Activated CD4-positive, alpha-beta T cell treated with anti-CD3 and anti-CD28 coated beads, Interleukin-2, Interleukin-4, amounts not matched to agents 100 ng/mL and 50 ng/mL, durations not matched to agents 16 hours and 8 hours (primary cell): ENCODE results near the gene AGAP2.
"Not testable (repeated sequence)": the region's sequence is repeated elsewhere in the genome, so short reads cannot be mapped to it uniquely, and the experiment has no call there.

Experiments
- DNase-seq: peaks from one replicate; pipeline ENCODE4 v3.0.0-alpha.2; 2020; ENCODE audit warnings: low spot score

AGAP2 gene

GRCh38 chr12:57738661-57739237 lies at the start of gene AGAP2:
Gene AGAP2 (minus strand): TSS chr12:57738742. CDS start chr12:57738246, 496 bp downstream.
- no peak for DNase-seq

- no peak for DNase-seq
These were observed 45.3 kb upstream of the AGAP2 start for GRCh38 chr12:57783861-57784260.

DNA sequence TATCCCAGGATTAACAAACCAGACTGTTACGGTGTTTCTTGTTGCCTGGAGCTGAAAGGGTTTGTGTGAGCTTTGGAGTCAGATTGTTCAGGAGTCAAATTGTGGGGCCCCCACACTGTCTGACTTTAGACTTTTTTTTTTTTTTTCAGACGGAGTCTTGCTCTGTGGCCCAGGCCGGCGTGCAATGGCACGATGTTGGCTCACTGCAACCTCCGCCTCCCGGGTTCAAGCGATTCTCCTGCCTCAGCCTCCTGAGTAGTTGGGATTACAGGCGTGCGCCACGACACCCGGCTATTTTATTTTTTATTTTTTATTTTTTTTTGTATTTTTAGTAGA lies 44.9 kb upstream of the AGAP2 start:
- no peak for DNase-seq

DNA sequence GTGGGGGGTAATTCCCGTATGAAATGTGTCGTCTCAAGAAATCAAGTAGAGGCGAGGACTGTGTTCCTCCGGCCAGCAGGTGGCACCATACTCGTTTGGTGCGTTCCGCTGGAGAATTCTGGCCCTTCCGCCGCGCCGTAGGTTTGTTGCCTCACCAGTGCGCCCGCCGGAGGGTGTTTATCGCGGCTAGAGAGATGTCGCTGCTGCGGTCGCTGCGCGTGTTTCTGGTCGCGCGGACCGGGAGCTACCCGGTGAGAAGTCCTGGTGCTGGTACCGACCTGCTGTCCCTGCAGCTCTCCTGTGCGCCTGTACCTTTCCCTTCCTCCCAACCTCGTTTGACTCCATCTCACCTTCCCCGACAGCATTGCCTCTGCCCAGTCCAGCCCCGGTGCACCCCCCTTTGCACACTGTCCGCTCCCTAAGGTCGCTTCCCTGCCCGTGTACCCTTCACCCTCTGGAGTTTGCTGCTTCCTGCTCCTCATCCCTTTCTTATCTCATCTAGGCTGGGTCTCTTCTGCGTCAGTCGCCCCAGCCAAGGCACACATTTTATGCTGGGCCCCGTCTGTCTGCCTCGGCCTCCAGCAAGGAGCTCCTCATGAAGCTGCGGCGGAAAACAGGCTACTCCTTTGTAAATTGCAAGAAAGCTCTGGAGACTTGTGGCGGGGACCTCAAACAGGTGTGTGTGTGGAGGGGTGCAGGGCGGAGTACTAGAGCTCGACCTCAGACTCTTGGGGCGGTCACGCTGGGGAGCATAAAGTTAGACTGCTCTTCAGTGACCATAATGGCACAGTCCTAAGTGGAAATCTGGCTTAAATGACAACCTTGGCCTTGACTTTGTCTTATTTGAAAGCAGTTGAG lies 44.3 kb upstream of the AGAP2 start, which contains the start of gene TSFM:
TSS of gene TSFM (plus strand) at position 180 of the 858 bp plus-strand sequence. CDS start at position 195, 15 bp downstream.
- peak; percentile 95 for DNase-seq

- no peak for DNase-seq
These were observed 43.7 kb upstream of the AGAP2 start for GRCh38 chr12:57782243-57782607.

GRCh38 chr12:57781801-57782200 lies 43.3 kb upstream of the AGAP2 start:
- no peak for DNase-seq

DNA sequence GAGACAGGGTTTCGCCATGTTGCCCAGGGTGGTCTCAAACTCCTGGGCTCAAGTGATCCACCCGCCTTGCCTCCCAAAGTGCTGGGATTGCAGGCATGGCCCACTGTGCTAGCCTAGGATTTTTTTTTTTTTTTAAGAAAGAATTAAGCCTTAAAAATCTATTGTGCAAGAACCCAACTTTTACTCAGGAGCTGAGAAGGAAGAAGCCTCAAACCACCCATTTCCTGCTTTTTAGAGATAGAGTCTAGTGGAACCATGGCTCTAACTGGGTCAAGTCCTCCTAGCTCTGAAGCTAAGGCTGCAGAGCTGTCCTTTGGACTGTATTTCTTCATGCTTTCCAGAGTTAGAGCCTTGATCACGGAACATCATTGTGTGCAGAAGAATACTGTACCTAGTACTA lies 42.7 kb upstream of the AGAP2 start:
- no peak for DNase-seq

DNA sequence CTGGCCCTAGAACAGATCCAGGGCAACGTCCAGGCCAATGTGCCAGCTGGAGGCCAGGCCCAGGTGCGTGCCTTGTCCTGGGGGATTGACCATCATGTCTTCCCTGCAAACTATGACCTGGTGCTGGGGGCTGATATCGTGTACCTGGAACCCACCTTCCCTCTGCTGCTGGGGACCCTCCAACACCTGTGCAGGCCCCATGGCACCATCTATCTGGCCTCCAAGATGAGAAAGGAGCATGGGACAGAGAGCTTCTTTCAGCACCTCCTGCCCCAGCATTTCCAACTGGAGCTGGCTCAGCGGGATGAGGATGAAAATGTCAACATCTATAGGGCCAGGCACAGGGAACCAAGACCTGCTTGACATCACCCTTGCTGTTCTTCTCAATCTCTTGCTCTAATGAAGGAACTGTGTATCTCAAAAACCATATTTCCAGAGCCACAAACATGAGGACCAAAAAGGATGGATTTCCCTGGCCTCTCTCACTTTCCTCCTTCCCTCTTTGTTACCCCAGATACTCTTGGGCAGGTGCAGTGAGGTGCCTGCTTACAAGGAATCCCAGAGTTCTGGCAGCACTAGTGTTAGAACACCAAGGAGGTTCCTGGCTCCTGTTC lies 41.8 kb upstream of the AGAP2 start:
- DNase-seq = no peak

DNA sequence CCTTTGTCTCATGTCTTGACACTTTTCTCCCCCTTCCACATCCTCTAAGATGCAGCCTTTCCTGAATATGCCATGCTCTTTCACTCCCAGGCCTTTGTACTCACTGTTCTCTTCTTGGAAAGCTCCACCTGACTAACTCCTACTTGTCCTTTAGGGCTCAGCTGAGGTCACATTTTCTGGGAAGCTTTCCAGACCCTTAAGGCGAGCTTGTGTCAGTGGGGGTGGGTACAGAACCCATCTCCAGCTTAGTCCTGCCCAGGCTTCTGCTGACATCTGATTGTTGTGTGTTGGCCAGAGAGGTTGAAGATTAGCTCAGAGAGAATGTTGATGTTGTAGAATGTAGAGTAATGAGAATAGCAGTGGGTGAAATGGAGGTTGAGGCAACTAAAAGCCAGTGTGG lies 41.2 kb upstream of the AGAP2 start:
- no peak for DNase-seq

DNA sequence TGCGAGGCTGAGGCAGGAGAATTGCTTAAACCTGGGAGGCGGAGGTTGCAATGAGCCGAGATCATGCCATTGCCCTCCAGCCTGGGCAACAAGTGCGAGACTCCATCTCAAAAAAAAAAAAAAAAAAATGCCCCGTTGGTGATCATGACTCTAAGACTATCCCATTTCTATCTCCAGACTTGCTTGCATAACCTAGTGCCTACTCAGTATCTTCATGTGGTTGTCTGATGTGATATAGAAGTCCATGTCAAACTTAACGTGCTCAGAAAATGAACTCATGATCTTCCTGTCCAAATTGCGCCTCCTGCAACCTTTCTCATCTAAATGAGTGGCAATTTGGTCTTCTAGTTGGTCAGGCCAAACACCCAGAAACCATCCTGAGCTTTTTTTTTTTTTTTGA lies 39.4 kb upstream of the AGAP2 start:
- DNase-seq = no peak

DNA sequence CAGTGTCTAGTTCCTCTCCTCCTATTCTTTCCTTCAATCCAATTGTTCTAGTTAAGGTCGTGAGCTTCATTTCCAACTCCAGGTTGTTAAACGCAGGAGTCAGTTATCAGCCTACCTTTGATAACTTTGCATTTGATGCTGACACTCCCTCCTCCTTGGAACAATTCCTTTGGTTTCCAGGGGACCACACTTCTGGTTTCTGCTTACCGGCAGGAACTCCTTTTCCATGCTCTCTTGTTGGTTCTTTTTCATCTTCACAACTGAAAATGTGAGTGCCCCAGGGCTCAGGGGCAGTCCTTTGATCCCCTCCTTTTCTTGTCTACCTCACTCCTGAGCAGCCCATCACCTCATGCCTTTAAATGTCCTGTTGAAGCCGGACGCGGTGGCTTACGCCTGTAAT lies 38.8 kb upstream of the AGAP2 start:
- no peak for DNase-seq

DNA sequence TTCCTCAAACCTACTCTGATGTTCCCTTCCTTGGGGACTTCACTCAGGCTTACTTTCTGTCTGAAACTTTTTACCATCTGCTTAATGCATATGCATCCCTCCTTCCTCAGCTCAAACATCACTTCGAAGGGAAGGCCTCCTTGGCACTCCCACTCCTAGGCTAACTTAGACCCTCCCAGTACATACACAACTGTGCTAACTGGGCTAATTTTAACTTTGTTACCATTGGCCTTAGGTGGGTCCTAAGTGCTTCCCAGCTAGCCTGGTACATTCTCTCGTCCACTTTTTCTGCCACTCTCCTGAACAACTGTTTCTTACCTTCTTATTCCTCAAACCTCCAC lies 37.7 kb upstream of the AGAP2 start:
- DNase-seq = no peak

- DNase-seq = no peak
These were observed 37.2 kb upstream of the AGAP2 start for GRCh38 chr12:57775563-57776246.

DNA sequence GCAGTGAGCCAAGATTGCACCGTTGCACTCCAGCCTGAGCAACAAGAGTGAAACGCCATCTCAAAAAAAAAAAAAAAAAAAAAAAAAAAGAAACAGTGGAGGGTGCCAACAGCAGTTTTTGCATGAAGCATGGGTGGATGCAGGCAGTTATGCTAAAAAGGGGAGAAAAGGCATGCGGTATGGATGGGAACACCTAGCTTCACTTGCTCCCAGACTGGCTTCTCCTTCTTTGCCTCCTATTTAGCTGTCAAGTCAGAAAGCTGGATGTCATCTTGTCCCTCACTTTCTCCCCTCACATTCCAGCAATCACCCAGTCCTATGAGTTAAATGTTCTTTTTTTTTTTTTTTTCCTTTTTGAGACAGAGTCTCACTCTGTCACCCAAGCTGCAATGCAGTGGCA lies 36.5 kb upstream of the AGAP2 start:
- no peak for DNase-seq

- DNase-seq = not testable (repeated sequence)
These were observed 36.1 kb upstream of the AGAP2 start for GRCh38 chr12:57774634-57775033.

DNA sequence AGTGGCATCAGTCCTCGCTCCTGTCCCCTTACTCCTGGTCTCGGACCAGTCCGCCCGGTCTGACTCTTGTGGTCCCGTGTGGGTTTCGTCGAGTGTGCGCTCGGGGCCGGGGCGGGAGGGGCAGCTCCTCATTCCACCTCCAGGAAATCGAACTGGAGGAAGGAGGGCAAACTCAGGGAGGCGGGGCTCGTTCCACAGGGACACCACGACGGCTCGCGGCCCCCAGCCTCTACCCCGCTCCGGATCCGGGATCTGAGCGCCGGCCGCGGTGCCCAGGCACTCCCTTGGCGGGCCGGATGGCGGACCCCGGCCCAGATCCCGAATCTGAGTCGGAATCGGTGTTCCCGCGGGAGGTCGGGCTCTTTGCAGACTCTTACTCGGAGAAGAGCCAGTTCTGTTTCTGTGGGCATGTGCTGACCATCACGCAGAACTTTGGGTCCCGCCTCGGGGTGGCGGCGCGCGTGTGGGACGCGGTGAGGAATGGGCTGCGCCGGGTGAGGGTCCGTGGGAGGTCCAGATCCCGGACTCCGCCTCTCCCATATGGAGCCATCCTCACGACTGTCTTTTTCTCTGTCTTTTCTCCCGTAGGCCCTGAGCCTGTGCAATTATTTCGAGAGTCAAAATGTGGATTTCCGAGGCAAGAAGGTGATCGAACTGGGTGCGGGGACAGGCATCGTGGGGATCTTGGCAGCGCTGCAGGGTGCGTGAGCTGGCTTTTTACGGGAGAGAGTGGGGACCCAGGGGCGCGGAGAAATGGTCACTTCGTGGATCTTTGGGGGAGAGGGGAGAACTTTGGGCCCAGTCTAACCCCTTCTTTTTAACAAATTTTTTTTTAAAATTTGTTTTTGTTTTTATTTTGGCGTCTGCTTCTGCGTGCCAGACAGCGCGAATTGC lies 34.1 kb upstream of the AGAP2 start, which contains the start of gene EEF1AKMT3:
TSS of gene EEF1AKMT3 (plus strand) at position 186 of the 894 bp plus-strand sequence. CDS start at position 297, 111 bp downstream.
- peak; percentile 37 for DNase-seq

DNA sequence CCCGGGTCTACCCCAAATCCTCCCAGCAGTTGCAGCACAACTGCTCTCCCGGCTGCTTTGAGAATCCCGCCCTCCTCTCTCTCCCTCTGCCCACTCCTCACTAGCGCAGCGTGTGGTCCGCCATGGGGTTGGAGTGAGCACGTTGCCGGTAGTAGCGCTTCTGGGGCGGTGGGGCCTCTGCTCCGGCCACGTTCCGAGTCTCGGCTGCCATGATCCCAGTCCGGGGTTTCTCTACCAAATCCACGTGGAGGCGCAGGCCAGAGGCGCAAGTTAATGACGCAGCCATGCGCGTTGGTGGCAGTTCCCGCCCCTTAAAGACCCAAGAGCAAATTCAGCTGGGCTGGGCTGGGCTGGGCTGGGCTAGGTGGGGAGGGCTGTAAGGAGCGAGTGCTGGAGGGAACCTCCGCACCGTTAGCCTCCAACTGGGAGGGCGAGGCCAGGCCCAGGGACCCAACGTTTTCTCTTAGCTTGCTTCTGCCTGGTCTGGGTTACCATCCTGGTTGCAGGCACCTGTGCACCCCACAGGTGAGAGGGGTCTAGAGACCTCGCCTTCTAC lies 33.4 kb upstream of the AGAP2 start, which contains the start of gene METTL1:
TSS of gene METTL1 (minus strand) at position 233 of the 556 bp plus-strand sequence. CDS start at position 211, 22 bp downstream.
- peak; percentile 97 for DNase-seq

- DNase-seq = peak; percentile 92
These were observed 32.8 kb upstream of the AGAP2 start for GRCh38 chr12:57771236-57771872.

DNA sequence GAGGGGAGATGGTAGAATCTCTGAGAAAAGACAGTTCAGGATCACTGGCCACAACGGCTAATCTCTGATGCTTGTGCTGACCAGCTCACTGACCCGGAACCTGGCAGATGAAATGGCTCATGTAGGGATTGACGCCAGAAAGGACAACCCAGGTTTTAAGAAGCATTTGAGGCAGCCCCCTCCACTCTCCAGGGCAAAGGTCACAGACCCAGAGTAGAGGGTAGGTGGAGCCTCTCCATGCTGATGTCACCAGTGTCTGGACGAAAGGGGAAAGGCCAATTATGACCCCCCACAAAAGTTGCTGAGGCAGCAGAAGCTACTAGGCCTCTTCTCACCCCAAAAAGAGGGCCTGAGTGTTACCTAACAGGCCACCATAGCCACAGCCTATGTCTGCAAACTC lies 32.2 kb upstream of the AGAP2 start:
- no peak for DNase-seq

GRCh38 chr12:57769594-57769993 lies 31.1 kb upstream of the AGAP2 start:
- DNase-seq = no peak

DNA sequence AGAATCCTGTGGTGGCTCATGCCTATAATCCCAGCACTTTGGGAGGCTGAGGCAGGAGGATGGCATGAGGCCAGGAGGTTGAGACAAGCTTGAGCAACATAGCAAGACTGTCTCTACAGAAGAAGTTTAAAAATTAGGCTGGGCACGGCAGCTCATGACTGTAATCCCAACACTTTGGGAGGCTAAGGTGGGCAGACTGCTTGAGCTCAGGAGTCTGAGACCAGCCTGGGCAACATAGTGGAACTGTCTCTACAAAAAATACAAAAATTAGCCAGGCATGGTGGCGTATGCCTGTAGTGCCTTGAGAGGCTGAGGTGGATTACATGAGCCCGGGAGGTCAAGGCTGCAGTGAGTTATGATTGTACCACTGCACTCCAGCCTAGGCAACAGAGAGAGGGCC lies 29.3 kb upstream of the AGAP2 start:
- no peak for DNase-seq
